Measurements from ENCODE around the gene PLOD2. TPM values are rescaled to one million over a fixed set of nuclear protein-coding genes. Genes with fewer than 3 reads are reported as not detected.

PLOD2 gene
- total and polyA plus RNA-seq, 2 of the 8 experiments (the other 6 are each of a cell fraction or from before 2014, with no cell fraction given): 4.0 to 28.7 TPM

DNA sequence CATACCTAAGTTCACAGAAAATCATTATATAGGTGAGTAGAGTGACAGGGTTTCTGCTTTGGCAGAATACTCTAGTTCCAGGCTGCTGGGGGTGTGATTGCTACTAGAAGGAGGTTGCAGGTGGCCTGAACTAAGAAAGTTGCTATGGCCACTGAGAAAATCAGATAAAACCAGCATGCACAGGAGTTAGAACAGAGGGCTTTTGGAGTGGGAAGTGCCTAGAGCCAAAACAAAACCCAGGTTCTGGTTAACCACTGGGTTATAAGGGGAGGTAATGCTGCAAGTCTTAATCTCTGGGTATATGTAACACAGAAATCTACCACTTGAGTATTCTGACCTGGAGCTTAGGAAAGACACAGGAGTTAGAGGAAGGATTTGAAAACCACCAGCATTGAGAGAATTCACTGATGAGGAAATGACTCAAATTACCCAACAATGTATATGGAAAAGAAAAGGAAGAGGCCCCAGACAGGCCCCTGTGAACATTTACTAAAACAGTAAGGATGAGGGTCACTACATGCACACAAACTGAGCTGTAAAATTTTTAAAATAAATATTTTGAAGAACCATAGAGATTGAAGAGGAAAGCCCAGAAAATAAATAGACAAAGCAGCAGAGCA is 60.0 kb downstream of the PLOD2 start:
- H3K9me3 ChIP-seq (ENCODE audit: insufficient read depth in 2 of 2, low read depth in 1 of 2, low read length in 1 of 2): 0 out of 4 replicates have a peak, but pooled peaks cover 0 to 2% of the 10 kb centered on the region in 2 experiments
- no peaks in the 10 kb centered on the region for H3K79me2 ChIP-seq (ENCODE audit: control insufficient read depth in 1 of 2, insufficient read depth in 2 of 2, low read length in 2 of 2)
- H3K23ac ChIP-seq (ENCODE audit: insufficient read length): no peak overlapping the region
- CTCF ChIA-PET (ENCODE audit: partially characterized antibody): interaction anchor here (1.0 kb wide), 1 partner anchor 36 kb away, joined by 3 read pairs; no protein-coding TSS in a partner anchor
- no peak overlapping the region for H4K91ac ChIP-seq (replicated peaks; ENCODE audit: insufficient read length, low read length)
- no peaks in the 10 kb centered on the region; a peak in 1 of 7 replicates for H3K4me1 ChIP-seq (replicated peaks in 1 of 4; ENCODE audit: control insufficient read depth in 3 of 4, insufficient read depth in 4 of 4, low read length in 3 of 4)
- H4K5ac ChIP-seq (ENCODE audit: insufficient read length, low read depth, low read length): no peak overlapping the region
- no peak overlapping the region for H3K27ac ChIP-seq (ENCODE audit: low read depth, low read length)
- no peaks in the 10 kb centered on the region for H3K27me3 ChIP-seq (replicated peaks in 1 of 4; ENCODE audit: control insufficient read depth in 3 of 4, extremely low read depth in 1 of 4, insufficient read depth in 3 of 4, low read length in 3 of 4)
- no peak for FAIRE-seq
- H2AK5ac ChIP-seq (ENCODE audit: low read depth, low read length): no peak overlapping the region
- POLR2A ChIA-PET (ENCODE audit: partially characterized antibody): interaction anchor here (1.0 kb wide), 1 partner anchor 60 kb away, joined by 3 read pairs; the partner anchor contains the start of gene PLOD2
- no peak overlapping the region for H2BK20ac ChIP-seq (ENCODE audit: low read length)
- H4K8ac ChIP-seq (ENCODE audit: extremely low read depth, insufficient read depth, low read length): no peak overlapping the region
- no peak overlapping the region for H2BK5ac ChIP-seq (ENCODE audit: low read depth, low read length)
- H3K23me2 ChIP-seq (ENCODE audit: low read depth, low read length): peaks cover 2% of the 10 kb centered on the region; the same call in 1 of the 2 replicates
- no peak overlapping the region for H2AFZ ChIP-seq (ENCODE audit: low read length)
- H3K4ac ChIP-seq (replicated peaks; ENCODE audit: insufficient read length, low read depth, low read length): no peak overlapping the region
- no peak overlapping the region for H3K4me3 ChIP-seq (ENCODE audit: extremely low read depth in 1 of 4, insufficient read depth in 2 of 4, low read depth in 3 of 4, low read length in 4 of 4)
- H3K79me1 ChIP-seq (ENCODE audit: low read depth, low read length): no peaks in the 10 kb centered on the region
- no peak overlapping the region for H3K56ac ChIP-seq (replicated peaks; ENCODE audit: insufficient read length, low read depth, low read length)
- no peak overlapping the region for H3K4me2 ChIP-seq (ENCODE audit: insufficient read depth in 1 of 2, low read depth in 2 of 2, low read length in 2 of 2)
- no peak overlapping the region for H3K9ac ChIP-seq (replicated peaks in 1 of 4; ENCODE audit: extremely low read depth in 1 of 4, low read depth in 3 of 4, low read length in 3 of 4)
- no peak overlapping the region for H3K14ac ChIP-seq (ENCODE audit: insufficient read length)
- H2BK12ac ChIP-seq (ENCODE audit: low read depth, low read length): no peak overlapping the region
- H3K18ac ChIP-seq (ENCODE audit: extremely low read depth, low read length): no peak overlapping the region
- H2BK120ac ChIP-seq (replicated peaks; ENCODE audit: low read depth, low read length): no peak overlapping the region
- no peaks in the 10 kb centered on the region for H4K20me1 ChIP-seq (replicated peaks in 1 of 2; ENCODE audit: control insufficient read depth in 1 of 2, insufficient read depth in 2 of 2, low read length in 2 of 2)
- peaks cover 0 to 3% (median 0%) of the 10 kb centered on the region in 4 experiments; a peak in 2 of 8 replicates for H3K36me3 ChIP-seq (ENCODE audit: control insufficient read depth in 2 of 4, insufficient read depth in 4 of 4, low read length in 3 of 4)
- no peak overlapping the region for H2BK15ac ChIP-seq (ENCODE audit: low read length)
- no peak for DNase-seq (ENCODE audit: low read depth in 1 of 2, low spot score in 2 of 2)
- TF ChIP-seq POU5F1 (IDR thresholded peaks at IDR 0.05; ENCODE audit: low read depth, low read length) (no peak), FOSL1 (IDR thresholded peaks at IDR 0.05; ENCODE audit: insufficient read depth, low read depth, low read length) (no peak), ZNF274 (IDR thresholded peaks at IDR 0.05; ENCODE audit: borderline replicate concordance, extremely low read depth, low read length) (no peak), RXRA (IDR thresholded peaks at IDR 0.05; ENCODE audit: insufficient read depth, low read depth, low read length) (no peak), POLR2A (IDR thresholded peaks at IDR 0.05; ENCODE audit: control extremely low read depth in 1 of 2, low read depth in 2 of 2, low read length in 2 of 2) (no peak), JUN (IDR thresholded peaks at IDR 0.05; ENCODE audit: low read depth, low read length) (no peak), GTF2F1 (IDR thresholded peaks at IDR 0.05; ENCODE audit: borderline replicate concordance, low read depth, low read length) (no peak), POLR2AphosphoS5 (IDR thresholded peaks at IDR 0.05; ENCODE audit: low read depth, low read length) (no peak), TAF7 (optimal IDR thresholded peaks at IDR 0.05; ENCODE audit: borderline replicate concordance, low read depth, low read length) (no peak), RNF2 (IDR thresholded peaks at IDR 0.05; ENCODE audit: borderline replicate concordance, low read depth, low read length, missing control alignments, poor library complexity, severe bottlenecking) (no peak), SUZ12 (IDR thresholded peaks at IDR 0.05; ENCODE audit: low read length) (no peak), PHF8 (conservative IDR thresholded peaks at IDR 0.05; ENCODE audit: low read depth, low read length) (no peak), SIRT6 (IDR thresholded peaks at IDR 0.05; ENCODE audit: low read length) (no peak), TCF12 (IDR thresholded peaks at IDR 0.05; ENCODE audit: low read depth, low read length) (no peak)

Data from H1 (cell line).